VCaP (cell line): Measurements from ENCODE around the gene INKA2.

Experiments used
- H3K27ac ChIP-seq: fragments of 450-650 bp; 2 replicates; pipeline ENCODE4 v1.5.1; 2017
- CTCF ChIP-seq: fragments of 450-650 bp; conservative IDR thresholded peaks from 2 replicates; pipeline ENCODE4 v1.5.1; 2017; ENCODE audit warnings: mild to moderate bottlenecking, moderate library complexity

The INKA2 gene

GRCh38 chr1:111731956-111732355 is 7.2 kb downstream of the INKA2 start:
- H3K27ac ChIP-seq = no peak overlapping the region
- no peak for TF ChIP-seq CTCF

GRCh38 chr1:111730706-111731105 is 8.5 kb downstream of the INKA2 start:
- no peak for TF ChIP-seq CTCF
- no peak overlapping the region for H3K27ac ChIP-seq

- no peak for TF ChIP-seq CTCF
- H3K27ac ChIP-seq = no peak overlapping the region
Measured at GRCh38 chr1:111729946-111730681, 9.1 kb downstream of the INKA2 start.

GRCh38 chr1:111729271-111729921 is 9.8 kb downstream of the INKA2 start:
- H3K27ac ChIP-seq = no peak overlapping the region

GRCh38 chr1:111727056-111727455 is 12.1 kb downstream of the INKA2 start:
- H3K27ac ChIP-seq = no peak overlapping the region
- no peak for TF ChIP-seq CTCF

More at GRCh38 chr1:111729271-111729921, 9.8 kb downstream of the INKA2 start:
- no peak for TF ChIP-seq CTCF

- no peak for TF ChIP-seq CTCF
- H3K27ac ChIP-seq = no peak overlapping the region
Measured at GRCh38 chr1:111725192-111725591, 14.0 kb downstream of the INKA2 start.

- TF ChIP-seq CTCF = no peak
- no peak overlapping the region for H3K27ac ChIP-seq
Measured at GRCh38 chr1:111723871-111724270, 15.3 kb downstream of the INKA2 start.
